GM12873 (cell line): ENCODE measurements around the gene SRC.

Source experiments
- CTCF ChIP-seq: IDR thresholded peaks from 2 replicates; pipeline ENCODE4 v1.5.1; 2012; ENCODE audit warnings: low read depth, mild to moderate bottlenecking, moderate library complexity, low read length, control low read depth; ENCODE audit not compliant: insufficient read depth; ENCODE audit errors: missing control alignments

SRC gene

GRCh38 chr20:37381621-37382471 lies 35.9 kb downstream of the SRC start:
- no peak for TF ChIP-seq CTCF

GRCh38 chr20:37382482-37383120 lies 36.7 kb downstream of the SRC start:
- no peak for TF ChIP-seq CTCF

GRCh38 chr20:37383229-37383989 lies 37.5 kb downstream of the SRC start:
- TF ChIP-seq CTCF = no peak

- peak; percentile 95 for TF ChIP-seq CTCF
Observed at GRCh38 chr20:37384683-37385174, 38.8 kb downstream of the SRC start.

- TF ChIP-seq CTCF = no peak
Observed at GRCh38 chr20:37385176-37385575, 39.2 kb downstream of the SRC start.

- no peak for TF ChIP-seq CTCF
Observed at GRCh38 chr20:37385659-37386504, 39.9 kb downstream of the SRC start.
